ENCODE measurements around the gene ABLIM1. TPM values are rescaled to one million over a fixed set of nuclear protein-coding genes. Genes with fewer than 3 reads are reported as not detected.
A peak's percentile ranks its signal among the peaks of the same experiment; 100 is the strongest.

ABLIM1 gene
- total and polyA plus RNA-seq, 2 of the 13 experiments (the other 11 are each of a cell fraction or from before 2014, with no cell fraction given) = 59.4 to 92.7 TPM

DNA sequence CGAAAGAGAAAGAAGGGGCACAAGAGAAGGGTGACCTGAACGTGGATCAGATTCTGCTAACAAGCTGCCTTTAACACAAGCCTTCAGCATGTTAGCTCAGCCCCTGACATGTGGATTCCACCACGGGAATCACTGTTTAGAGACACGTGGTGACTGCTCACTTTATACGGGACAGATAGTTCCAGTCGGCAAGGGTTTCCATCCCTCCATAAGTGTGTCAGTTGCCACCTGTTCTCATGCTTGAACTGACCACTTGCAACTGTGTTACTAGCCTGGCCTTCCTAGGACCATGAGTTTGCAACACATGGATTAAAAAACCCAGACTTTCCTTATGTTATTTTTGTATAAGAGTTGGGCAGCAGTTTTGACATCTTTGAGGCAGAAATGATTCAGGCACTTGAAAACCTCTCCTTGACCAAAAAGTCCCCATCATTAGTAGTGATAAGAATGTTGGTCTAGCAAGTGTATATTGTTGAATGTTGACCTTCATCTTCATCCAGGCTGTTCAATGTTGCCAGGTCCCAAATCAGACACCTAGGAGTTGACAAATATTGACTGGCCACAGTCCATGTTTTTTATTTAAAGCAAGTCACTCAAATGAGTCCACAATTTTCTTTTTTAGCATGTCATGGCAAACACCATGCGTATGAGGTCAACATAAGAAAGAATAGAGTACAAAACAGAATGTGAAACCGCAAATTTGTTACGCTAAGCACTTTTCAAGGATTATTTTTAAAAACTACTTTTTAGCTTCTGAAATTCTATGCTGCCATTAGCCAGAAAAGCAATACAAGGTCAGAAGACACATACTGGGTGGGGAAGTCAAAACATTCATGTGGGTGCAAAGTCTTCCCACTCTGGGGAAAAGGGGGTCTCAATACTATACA lies 101.6 kb downstream of the ABLIM1 start (continued):
- TF ChIP-seq ZNF777 (CRISPR knock-in tag; IDR thresholded peaks at IDR 0.05) (no peak), TEAD2 (CRISPR knock-in tag; IDR thresholded peaks at IDR 0.05) (no peak), HNF1A (IDR thresholded peaks at IDR 0.05; ENCODE audit: low read depth) (no peak), HNF1A (CRISPR knock-in tag; IDR thresholded peaks at IDR 0.05; ENCODE audit: borderline replicate concordance) (no peak), ZNF557 (CRISPR knock-in tag; IDR thresholded peaks at IDR 0.05) (no peak), FOXP4 (CRISPR knock-in tag; IDR thresholded peaks at IDR 0.05) (peak; percentile 81), ZNF138 (CRISPR knock-in tag; IDR thresholded peaks at IDR 0.05; ENCODE audit: low read depth) (no peak), ZNF543 (CRISPR knock-in tag; IDR thresholded peaks at IDR 0.05) (no peak), KLF11 (CRISPR knock-in tag; IDR thresholded peaks at IDR 0.05) (no peak), POLR2G (IDR thresholded peaks at IDR 0.05; ENCODE audit: low read depth, low read length) (no peak), DNMT3B (CRISPR knock-in tag; conservative IDR thresholded peaks at IDR 0.05) (no peak), ATAD3A (CRISPR knock-in tag; IDR thresholded peaks at IDR 0.05) (no peak), GTF3A (CRISPR knock-in tag; conservative IDR thresholded peaks at IDR 0.05) (no peak), ZNF280B (CRISPR knock-in tag; IDR thresholded peaks at IDR 0.05; ENCODE audit: borderline replicate concordance) (no peak), NAIF1 (CRISPR knock-in tag; IDR thresholded peaks at IDR 0.05; ENCODE audit: borderline replicate concordance) (no peak), ZZZ3 (CRISPR knock-in tag; IDR thresholded peaks at IDR 0.05; ENCODE audit: borderline replicate concordance) (no peak), SRSF1 (optimal IDR thresholded peaks at IDR 0.05; ENCODE audit: low read depth, low read length) (no peak)
- TF ChIP-seq, protein P1, sequence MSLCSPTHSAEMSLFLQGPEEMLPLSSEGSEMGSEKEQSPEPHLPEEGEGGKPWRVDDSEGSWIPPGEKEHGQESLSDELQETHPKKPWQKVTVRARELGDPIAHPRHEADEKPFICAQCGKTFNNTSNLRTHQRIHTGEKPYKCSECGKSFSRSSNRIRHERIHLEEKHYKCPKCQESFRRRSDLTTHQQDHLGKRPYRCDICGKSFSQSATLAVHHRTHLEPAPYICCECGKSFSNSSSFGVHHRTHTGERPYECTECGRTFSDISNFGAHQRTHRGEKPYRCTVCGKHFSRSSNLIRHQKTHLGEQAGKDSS (CRISPR knock-in tag; IDR thresholded peaks at IDR 0.05; ENCODE audit: borderline replicate concordance, low read depth) = no peak
- TF ChIP-seq, protein P2, sequence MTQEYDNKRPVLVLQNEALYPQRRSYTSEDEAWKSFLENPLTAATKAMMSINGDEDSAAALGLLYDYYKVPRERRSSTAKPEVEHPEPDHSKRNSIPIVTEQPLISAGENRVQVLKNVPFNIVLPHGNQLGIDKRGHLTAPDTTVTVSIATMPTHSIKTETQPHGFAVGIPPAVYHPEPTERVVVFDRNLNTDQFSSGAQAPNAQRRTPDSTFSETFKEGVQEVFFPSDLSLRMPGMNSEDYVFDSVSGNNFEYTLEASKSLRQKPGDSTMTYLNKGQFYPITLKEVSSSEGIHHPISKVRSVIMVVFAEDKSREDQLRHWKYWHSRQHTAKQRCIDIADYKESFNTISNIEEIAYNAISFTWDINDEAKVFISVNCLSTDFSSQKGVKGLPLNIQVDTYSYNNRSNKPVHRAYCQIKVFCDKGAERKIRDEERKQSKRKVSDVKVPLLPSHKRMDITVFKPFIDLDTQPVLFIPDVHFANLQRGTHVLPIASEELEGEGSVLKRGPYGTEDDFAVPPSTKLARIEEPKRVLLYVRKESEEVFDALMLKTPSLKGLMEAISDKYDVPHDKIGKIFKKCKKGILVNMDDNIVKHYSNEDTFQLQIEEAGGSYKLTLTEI (CRISPR knock-in tag; conservative IDR thresholded peaks at IDR 0.05) = no peak

All from HepG2 (cell line).